ENCODE results near the gene ERMAP.

DNA sequence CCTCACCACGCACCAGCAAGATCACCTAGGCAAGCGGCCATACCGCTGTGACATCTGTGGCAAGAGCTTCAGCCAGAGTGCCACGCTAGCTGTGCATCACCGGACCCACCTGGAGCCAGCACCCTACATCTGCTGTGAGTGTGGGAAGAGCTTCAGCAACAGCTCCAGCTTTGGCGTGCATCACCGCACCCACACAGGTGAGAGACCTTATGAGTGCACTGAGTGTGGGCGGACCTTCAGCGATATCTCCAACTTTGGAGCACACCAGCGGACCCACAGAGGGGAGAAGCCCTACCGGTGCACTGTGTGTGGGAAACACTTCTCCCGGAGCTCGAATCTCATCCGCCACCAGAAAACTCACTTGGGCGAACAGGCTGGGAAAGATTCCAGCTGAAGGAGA is 34.5 kb downstream of the ERMAP start:
- TF ChIP-seq, protein P1, sequence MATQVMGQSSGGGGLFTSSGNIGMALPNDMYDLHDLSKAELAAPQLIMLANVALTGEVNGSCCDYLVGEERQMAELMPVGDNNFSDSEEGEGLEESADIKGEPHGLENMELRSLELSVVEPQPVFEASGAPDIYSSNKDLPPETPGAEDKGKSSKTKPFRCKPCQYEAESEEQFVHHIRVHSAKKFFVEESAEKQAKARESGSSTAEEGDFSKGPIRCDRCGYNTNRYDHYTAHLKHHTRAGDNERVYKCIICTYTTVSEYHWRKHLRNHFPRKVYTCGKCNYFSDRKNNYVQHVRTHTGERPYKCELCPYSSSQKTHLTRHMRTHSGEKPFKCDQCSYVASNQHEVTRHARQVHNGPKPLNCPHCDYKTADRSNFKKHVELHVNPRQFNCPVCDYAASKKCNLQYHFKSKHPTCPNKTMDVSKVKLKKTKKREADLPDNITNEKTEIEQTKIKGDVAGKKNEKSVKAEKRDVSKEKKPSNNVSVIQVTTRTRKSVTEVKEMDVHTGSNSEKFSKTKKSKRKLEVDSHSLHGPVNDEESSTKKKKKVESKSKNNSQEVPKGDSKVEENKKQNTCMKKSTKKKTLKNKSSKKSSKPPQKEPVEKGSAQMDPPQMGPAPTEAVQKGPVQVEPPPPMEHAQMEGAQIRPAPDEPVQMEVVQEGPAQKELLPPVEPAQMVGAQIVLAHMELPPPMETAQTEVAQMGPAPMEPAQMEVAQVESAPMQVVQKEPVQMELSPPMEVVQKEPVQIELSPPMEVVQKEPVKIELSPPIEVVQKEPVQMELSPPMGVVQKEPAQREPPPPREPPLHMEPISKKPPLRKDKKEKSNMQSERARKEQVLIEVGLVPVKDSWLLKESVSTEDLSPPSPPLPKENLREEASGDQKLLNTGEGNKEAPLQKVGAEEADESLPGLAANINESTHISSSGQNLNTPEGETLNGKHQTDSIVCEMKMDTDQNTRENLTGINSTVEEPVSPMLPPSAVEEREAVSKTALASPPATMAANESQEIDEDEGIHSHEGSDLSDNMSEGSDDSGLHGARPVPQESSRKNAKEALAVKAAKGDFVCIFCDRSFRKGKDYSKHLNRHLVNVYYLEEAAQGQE (IDR thresholded peaks at IDR 0.05; ENCODE audit: insufficient read depth in 1 of 2, low read depth in 2 of 2, low read length in 2 of 2): no peak
- TF ChIP-seq POLR2AphosphoS5 (IDR thresholded peaks at IDR 0.05; ENCODE audit: low read depth, low read length): no peak
- no peak for TF ChIP-seq SIN3A (IDR thresholded peaks at IDR 0.05; ENCODE audit: borderline replicate concordance, insufficient read depth, low read length)
- TF ChIP-seq TAF1 (IDR thresholded peaks at IDR 0.05; ENCODE audit: borderline replicate concordance, insufficient read depth, low read length): no peak
- no peak for TF ChIP-seq FOXP2 (optimal IDR thresholded peaks at IDR 0.05; ENCODE audit: borderline replicate concordance, extremely low read depth, extremely low read length, insufficient read depth)

Measured in PFSK-1 (cell line).